ENCODE data around the gene NUDT5.

Gene NUDT5

GRCh38 chr10:12140038-12140437 lies 55.7 kb downstream of the NUDT5 start:
- TF ChIP-seq CTCF (conservative IDR thresholded peaks at IDR 0.05; ENCODE audit: low read length): no peak
- DNase-seq (ENCODE audit: low read depth): no peak
- no peak overlapping the region for H3K4me3 ChIP-seq (ENCODE audit: low read length)

- DNase-seq (ENCODE audit: low read depth): no peak
- H3K4me3 ChIP-seq (ENCODE audit: low read length): no peak overlapping the region
- TF ChIP-seq CTCF (conservative IDR thresholded peaks at IDR 0.05; ENCODE audit: low read length): no peak
Observed at GRCh38 chr10:12135631-12136030, 60.1 kb downstream of the NUDT5 start.

GRCh38 chr10:12130237-12130872 lies 65.3 kb downstream of the NUDT5 start:
- peak; percentile 77 for TF ChIP-seq CTCF (conservative IDR thresholded peaks at IDR 0.05; ENCODE audit: low read length)
- H3K4me3 ChIP-seq (ENCODE audit: low read length): peak overlapping the region; percentile 60
- peak; percentile 71 for DNase-seq (ENCODE audit: low read depth)

- no peak for TF ChIP-seq CTCF (conservative IDR thresholded peaks at IDR 0.05; ENCODE audit: low read length)
- peak within 1 kb of the TSS; percentile 84 for H3K4me3 ChIP-seq (ENCODE audit: low read length)
- peak; percentile 85 for DNase-seq (ENCODE audit: low read depth)
Observed at GRCh38 chr10:12129222-12130111, 66.2 kb downstream of the NUDT5 start, which contains the start of gene SEC61A2. SEC61A2 (plus strand) TSS chr10:12129677; CDS start chr10:12129788, 111 bp downstream.

GRCh38 chr10:12121673-12122072 lies 74.0 kb downstream of the NUDT5 start:
- no peak overlapping the region for H3K4me3 ChIP-seq (ENCODE audit: low read length)
- TF ChIP-seq CTCF (conservative IDR thresholded peaks at IDR 0.05; ENCODE audit: low read length): no peak

More at GRCh38 chr10:12121673-12122072, 74.0 kb downstream of the NUDT5 start:
- no peak for DNase-seq (ENCODE audit: low read depth)
